DOHH2 (cell line): ENCODE results near the gene DONSON.

Source experiments
- EZH2phosphoT487 ChIP-seq: fragments of 200-600 bp; sonication (generic); IDR thresholded peaks from 2 replicates; pipeline ENCODE4 v1.6.1; 2017; ENCODE audit warnings: borderline replicate concordance, mild to moderate bottlenecking, antibody characterized with exemption, low read length, moderate library complexity, mixed read lengths
- TF ChIP-seq, protein P1 (sequence below): fragments of 200-600 bp; sonication (generic); IDR thresholded peaks from one replicate; pipeline ENCODE4 v1.5.1; 2014; ENCODE audit warnings: antibody characterized with exemption, mild to moderate bottlenecking, low read depth, low read length; ENCODE audit not compliant: poor library complexity, severe bottlenecking

DNA sequence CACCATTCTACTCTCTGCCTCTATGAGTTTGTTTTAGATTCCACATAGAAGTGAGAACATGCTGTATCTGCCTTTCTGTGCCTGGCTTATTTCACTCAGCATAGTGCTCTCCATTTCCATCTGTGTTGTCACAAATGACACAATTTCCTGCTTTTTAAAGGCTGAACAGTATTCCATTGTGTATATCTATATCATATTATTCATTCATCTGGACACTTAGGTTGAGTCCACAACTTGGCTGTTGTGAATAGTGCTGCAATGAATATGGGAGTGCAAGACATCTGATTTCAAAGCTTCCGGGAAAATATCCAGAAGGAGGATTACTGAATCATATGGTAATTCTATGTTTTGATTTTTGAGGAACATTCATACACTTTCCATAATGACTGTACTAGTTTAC lies 20.1 kb upstream of the DONSON start:
- TF ChIP-seq, protein P1, sequence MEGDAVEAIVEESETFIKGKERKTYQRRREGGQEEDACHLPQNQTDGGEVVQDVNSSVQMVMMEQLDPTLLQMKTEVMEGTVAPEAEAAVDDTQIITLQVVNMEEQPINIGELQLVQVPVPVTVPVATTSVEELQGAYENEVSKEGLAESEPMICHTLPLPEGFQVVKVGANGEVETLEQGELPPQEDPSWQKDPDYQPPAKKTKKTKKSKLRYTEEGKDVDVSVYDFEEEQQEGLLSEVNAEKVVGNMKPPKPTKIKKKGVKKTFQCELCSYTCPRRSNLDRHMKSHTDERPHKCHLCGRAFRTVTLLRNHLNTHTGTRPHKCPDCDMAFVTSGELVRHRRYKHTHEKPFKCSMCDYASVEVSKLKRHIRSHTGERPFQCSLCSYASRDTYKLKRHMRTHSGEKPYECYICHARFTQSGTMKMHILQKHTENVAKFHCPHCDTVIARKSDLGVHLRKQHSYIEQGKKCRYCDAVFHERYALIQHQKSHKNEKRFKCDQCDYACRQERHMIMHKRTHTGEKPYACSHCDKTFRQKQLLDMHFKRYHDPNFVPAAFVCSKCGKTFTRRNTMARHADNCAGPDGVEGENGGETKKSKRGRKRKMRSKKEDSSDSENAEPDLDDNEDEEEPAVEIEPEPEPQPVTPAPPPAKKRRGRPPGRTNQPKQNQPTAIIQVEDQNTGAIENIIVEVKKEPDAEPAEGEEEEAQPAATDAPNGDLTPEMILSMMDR, result no peak
- TF ChIP-seq EZH2phosphoT487, result no peak
